T-helper 17 cell (primary cell): ENCODE data around the gene NUP153. TPM values are rescaled to one million over a fixed set of nuclear protein-coding genes. Genes with fewer than 3 reads are reported as not detected.
"Not testable (repeated sequence)": the region's sequence is repeated elsewhere in the genome, so short reads cannot be mapped to it uniquely, and the experiment has no call there.

ENCODE experiments used
- ATAC-seq: fragments of 150-1000 bp; cut with Tn5 transposase; 2 replicates; pipeline ENCODE4 v1.10.0; 2021; ENCODE audit warnings: mild to moderate bottlenecking, moderate library complexity
- DNase-seq, 3 donors: peaks; one replicate each; pipeline versions ENCODE4 v3.0.0 to v3.0.0-alpha.2; 2020 to 2021
- H3K9me3 ChIP-seq: one replicate; pipeline ENCODE4 v1.7.0; 2013; ENCODE audit warnings: low read length, mild to moderate bottlenecking; ENCODE audit not compliant: control insufficient read depth, poor library complexity, severe bottlenecking
- H3K27ac Mint-ChIP-seq: one replicate; pipeline ENCODE4 v1.8.0; 2022; ENCODE audit warnings: mild to moderate bottlenecking, moderate library complexity, mixed read lengths
- H3K27me3 Mint-ChIP-seq: one replicate; pipeline ENCODE4 v1.8.0; 2022; ENCODE audit warnings: mixed read lengths
- H3K36me3 Mint-ChIP-seq: one replicate; pipeline ENCODE4 v1.8.0; 2022; ENCODE audit warnings: low read depth, mixed read lengths
- H3K4me1 Mint-ChIP-seq: one replicate; pipeline ENCODE4 v1.8.0; 2022; ENCODE audit warnings: mild to moderate bottlenecking, mixed read lengths
- H3K4me3 Mint-ChIP-seq: one replicate; pipeline ENCODE4 v1.8.0; 2022; ENCODE audit warnings: mild to moderate bottlenecking, moderate library complexity, mixed read lengths
- total RNA-seq, 4 donors: library from RNA in 2 of 4; stranded (reverse) in 2 of 4; gene quantifications; one replicate each; pipeline ENCODE4 v1.2.3 and lab custom pipeline; 2022 to 2026

The NUP153 gene
- total RNA-seq (10 to 100 TPM; 63.3 to 66.3 TPM), total RNA-seq (lab: John Stamatoyannopoulos, UW) (206 to 224 reads per million in 2 donors)

DNA sequence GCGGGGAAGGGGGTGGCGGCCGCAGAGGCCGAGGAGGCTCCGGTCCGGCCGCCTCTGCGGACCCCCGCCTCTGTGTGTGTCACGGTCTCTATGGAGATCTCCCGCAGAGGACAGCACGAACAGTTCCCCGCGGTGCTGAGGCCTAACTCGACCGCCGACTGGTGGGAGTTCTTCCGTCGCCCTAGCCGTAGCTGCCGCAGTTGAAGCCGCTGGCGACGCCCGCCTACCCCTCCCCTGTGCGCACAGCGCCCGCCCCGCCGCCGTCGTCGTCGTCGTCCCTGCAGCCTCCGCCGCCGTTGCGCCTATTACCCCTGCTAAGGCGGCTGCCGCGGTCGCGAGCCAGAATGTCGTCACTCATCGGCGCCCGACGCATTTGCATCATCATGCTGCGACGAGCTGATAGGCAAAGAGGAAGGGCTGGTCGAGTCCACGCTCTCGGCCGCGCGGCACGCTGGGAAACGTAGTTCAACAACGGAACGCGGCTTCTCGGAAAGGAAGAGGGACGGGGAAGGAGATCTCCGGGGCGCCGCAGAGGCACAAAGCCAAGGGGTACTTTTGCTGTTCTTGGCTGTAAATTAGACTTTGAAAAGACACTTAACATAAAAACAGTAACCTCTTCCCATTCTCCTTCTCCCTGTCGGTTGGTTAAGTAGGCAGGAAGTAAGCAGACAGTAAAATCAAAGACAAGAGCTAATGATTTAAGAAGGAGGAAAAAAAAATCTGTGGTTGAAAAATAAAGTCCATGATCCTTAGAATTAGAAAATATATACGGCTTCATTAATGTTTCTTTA is at the start of gene NUP153:
Gene NUP153 (minus strand): TSS at position 346 of the 791 bp plus-strand sequence. CDS start 538 bp downstream, outside the sequence.
- Mint-ChIP-seq H3K4me1 (peaks cover 29% of the 10 kb centered on the region), H3K36me3 (peaks cover 4% of the 10 kb centered on the region), H3K27ac (peak within 1 kb of the TSS; percentile 94)

DNA sequence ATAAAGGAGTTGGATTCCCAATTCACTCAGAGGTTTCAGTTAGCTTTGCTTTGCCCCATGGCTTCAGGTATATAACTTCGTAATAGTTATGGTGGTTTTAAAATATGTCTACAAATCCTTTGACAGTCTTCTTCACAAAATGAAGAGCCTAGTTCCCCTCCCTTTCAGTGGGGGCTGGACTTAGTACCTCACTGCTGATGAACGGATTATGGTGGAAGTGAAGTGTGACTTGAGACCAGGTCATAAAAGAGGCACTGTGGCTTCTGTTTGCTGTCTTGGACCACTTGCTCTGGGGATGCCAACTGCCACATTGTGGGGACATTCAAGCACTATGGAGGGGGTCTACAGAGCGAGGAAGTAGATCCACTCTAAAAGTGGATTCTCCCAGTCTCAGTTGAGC is 47.5 kb upstream of the NUP153 start:
- ATAC-seq (no peak), DNase-seq (no peak)
- no peak overlapping the region for H3K4me3 Mint-ChIP-seq
- H3K36me3 Mint-ChIP-seq = no peaks in the 10 kb centered on the region
- no peak overlapping the region for H3K27ac Mint-ChIP-seq
- no peaks in the 10 kb centered on the region for H3K9me3 ChIP-seq
- no peaks in the 10 kb centered on the region for H3K4me1 Mint-ChIP-seq
- H3K27me3 Mint-ChIP-seq = peaks cover 25% of the 10 kb centered on the region

More for the DNA sequence above, at the start of gene NUP153:
- DNase-seq (peak; percentile 95 to 100 (median 98)), ATAC-seq (peak; percentile 82)
- H3K9me3 ChIP-seq = no peaks in the 10 kb centered on the region
- Mint-ChIP-seq H3K4me3 (peak within 1 kb of the TSS; percentile 95), H3K27me3 (no peaks in the 10 kb centered on the region)

DNA sequence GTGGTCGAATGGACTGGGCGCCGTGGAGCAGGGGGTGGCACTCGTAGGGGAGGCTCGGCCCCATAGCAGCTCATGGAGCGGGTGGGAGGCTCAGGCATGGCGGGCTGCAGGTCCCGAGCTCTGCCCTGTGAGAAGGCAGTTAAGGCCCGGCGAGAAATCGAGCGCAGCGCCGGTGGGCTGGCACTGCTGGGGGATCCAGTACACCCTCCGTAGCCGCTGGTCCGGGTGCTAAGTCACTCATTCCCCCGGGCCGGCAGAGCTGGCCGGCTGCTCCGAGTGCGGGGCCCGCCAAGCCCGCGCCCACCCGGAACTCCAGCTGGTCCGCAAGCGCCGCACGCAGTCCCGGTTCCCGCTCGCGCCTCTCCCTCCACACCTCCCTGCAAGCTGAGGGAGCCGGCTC is 38.6 kb upstream of the NUP153 start:
- H3K4me1 Mint-ChIP-seq, H3K27ac Mint-ChIP-seq, H3K9me3 ChIP-seq, H3K27me3 Mint-ChIP-seq, ATAC-seq, H3K4me3 Mint-ChIP-seq, H3K36me3 Mint-ChIP-seq, DNase-seq: not testable (repeated sequence)

DNA sequence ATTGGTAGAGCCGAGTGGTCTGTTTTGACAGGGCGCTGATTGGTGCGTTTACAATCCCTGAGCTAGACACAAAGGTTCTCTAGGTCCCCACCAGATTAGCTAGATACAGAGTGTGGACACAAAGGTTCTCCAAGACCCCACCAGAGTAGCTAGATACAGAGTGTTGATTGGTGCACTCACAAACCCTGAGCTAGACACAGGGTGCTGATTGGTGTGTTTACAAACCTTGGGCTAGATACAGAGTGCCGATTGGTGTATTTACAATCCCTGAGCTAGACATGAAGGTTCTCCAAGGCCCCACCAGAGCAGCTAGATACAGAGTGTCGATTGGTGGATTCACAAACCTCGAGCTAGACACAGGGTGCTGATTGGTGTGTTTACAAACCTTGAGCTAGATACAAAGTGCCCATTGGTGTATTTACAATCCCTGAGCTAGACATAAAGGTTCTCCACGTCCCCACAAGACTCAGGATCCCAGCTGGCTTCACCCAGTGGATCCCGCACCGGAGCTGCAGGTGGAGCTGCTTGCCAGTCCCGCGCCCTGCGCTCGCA is 38.1 kb upstream of the NUP153 start:
- not testable (repeated sequence) for H3K36me3 Mint-ChIP-seq, H3K4me3 Mint-ChIP-seq, H3K4me1 Mint-ChIP-seq, H3K27ac Mint-ChIP-seq, H3K9me3 ChIP-seq, ATAC-seq, H3K27me3 Mint-ChIP-seq, DNase-seq

DNA sequence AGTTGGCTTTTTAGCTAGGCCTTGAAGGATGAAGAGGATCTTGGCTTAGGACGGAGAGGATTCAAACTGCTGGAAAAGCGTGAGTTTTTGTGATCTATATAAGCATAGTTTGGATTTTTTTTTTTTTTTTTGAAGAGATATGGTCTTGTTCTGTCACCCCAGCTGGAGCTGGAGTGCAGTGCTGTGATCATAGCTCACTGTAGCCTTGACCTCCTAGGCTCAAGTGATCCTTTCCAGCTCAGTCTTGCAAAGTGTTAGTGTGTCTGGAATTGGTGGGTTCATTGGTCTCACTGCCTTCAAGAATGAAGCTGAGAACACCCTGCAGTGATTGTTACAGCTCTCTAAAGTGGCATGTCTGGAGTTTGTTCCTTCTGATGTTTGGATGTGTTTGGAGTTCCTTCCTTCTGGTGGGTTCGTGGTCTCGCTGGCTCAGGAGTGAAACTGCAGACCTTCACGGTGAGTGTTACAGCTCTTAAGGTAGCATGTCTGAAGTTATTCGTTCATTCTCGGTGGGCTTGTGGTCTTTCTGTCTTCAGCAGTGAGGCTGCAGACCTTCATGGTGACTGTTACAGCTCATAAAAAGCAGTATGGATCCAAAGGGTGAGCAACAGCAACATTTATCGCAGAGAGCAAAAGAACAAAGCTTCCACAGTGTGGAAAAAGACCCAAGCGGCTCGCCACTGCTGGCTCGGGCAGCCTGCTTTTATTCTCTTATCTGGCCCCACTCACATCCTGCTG is 37.5 kb upstream of the NUP153 start:
- no peaks in the 10 kb centered on the region for H3K9me3 ChIP-seq
- Mint-ChIP-seq H3K27me3 (peaks cover 6% of the 10 kb centered on the region), H3K36me3 (peaks cover 2% of the 10 kb centered on the region), H3K4me1 (no peaks in the 10 kb centered on the region), H3K27ac (no peak overlapping the region), H3K4me3 (no peak overlapping the region)
- DNase-seq (no peak), ATAC-seq (no peak)

DNA sequence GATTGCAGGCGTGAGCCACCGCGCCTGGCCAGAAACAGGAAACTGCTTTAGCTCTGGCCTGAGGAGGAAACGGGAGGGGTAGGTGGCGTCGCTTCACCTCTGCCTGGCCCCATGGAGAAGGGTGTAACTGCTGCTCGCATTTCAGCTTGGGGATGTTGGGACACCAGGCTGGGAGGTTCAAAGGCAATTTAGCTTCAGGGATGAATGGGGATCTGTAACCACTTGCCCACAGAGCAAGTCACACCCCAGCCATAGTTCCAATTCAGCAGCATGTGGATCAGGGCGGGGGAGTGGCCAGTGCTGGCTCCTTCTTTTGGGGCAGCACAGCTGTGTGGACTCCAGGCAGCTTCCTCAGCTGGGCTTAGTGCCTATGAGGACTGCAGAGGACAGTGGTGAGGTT is 34.8 kb upstream of the NUP153 start:
- H3K27me3 Mint-ChIP-seq = peaks cover 6% of the 10 kb centered on the region
- ATAC-seq = no peak
- H3K36me3 Mint-ChIP-seq = peaks cover 2% of the 10 kb centered on the region
- DNase-seq = no peak
- no peak overlapping the region for H3K4me3 Mint-ChIP-seq
- H3K27ac Mint-ChIP-seq = no peak overlapping the region
- H3K9me3 ChIP-seq = peaks cover 2% of the 10 kb centered on the region
- no peaks in the 10 kb centered on the region for H3K4me1 Mint-ChIP-seq

DNA sequence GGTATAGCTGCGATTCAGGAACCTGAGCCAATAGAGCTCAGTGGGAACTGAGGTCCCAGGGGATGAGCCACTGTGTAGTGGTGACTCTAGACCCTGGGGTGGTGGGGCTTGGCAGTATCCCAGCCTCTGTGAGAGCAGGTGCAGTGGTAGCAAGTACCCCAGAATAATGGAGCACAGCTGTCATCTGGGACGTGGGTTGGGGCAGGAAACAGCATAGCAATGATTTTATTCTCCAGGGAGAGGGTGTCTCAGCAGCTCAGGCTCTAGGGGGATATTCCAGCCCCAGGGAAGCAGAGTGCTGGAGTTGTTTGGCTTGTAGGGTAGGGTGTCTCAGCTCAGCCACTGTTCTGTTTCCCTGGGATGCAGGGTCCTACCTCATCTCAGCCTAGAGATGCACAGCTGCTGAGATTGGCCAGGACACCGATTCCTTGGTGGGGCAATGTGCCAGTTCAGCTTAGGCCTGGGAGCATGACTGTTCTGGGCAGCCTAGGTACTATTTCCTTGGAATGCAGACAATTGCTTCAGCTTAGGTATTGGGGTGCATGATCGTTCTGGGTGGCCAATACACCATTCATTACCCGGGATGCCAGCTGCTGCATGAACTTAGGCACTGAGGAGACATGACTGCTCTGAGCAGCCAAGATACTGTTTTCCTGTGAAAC is 34.0 kb upstream of the NUP153 start:
- Mint-ChIP-seq H3K27ac (no peak overlapping the region), H3K4me1 (no peaks in the 10 kb centered on the region), H3K36me3 (peaks cover 2% of the 10 kb centered on the region), H3K4me3 (no peak overlapping the region), H3K27me3 (peaks cover 6% of the 10 kb centered on the region)
- DNase-seq = no peak
- H3K9me3 ChIP-seq = peaks cover 2% of the 10 kb centered on the region
- no peak for ATAC-seq

DNA sequence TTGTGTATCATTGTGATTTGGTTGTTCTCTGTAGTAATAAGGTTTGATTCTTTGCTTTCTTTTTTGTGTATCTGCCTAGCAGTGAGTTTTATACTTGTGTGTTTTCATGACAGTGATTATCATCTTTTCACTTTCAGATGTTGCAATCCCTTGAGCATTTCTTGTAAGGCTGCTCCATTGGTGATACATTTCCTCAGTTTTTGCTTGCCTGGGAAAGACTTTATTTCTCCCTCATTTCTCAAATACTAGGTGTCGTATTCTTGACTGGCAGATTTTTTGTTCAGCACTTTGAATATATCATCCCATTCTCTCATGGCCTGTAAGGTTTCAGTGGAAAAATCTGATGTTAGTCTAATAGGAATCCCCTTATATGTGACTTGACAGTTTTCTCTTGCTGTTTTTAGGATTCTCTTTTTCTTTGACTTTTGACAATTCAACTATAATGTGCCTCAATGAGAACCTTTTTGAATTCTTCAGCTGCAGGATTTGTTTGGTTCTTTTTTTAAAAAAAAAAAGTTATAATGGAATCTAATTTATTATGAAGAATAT is 31.1 kb upstream of the NUP153 start:
- Mint-ChIP-seq H3K27ac (no peak overlapping the region), H3K4me3 (no peak overlapping the region), H3K36me3 (peaks cover 2% of the 10 kb centered on the region), H3K4me1 (no peaks in the 10 kb centered on the region), H3K27me3 (peaks cover 6% of the 10 kb centered on the region)
- ATAC-seq (no peak), DNase-seq (no peak)
- peaks cover 2% of the 10 kb centered on the region for H3K9me3 ChIP-seq

DNA sequence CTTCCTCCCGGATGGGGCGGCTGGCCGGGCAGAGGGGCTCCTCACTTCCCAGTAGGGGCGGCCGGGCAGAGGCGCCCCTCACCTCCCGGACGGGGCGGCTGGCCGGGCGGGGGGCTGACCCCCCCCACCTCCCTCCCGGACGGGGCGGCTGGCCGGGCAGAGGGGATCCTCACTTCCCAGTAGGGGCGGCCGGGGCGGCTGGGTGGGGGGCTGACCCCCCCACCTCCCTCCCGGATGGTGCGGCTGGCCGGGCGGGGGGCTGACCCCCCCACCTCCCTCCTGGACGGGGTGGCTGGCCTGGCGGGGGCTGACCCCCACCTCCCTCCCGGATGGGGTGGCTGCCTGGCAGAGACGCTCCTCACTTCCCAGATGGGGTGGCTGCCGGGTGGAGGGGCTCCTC is 28.6 kb upstream of the NUP153 start:
- not testable (repeated sequence) for H3K4me3 Mint-ChIP-seq, H3K27me3 Mint-ChIP-seq, H3K36me3 Mint-ChIP-seq, ATAC-seq, H3K27ac Mint-ChIP-seq, DNase-seq, H3K9me3 ChIP-seq, H3K4me1 Mint-ChIP-seq

DNA sequence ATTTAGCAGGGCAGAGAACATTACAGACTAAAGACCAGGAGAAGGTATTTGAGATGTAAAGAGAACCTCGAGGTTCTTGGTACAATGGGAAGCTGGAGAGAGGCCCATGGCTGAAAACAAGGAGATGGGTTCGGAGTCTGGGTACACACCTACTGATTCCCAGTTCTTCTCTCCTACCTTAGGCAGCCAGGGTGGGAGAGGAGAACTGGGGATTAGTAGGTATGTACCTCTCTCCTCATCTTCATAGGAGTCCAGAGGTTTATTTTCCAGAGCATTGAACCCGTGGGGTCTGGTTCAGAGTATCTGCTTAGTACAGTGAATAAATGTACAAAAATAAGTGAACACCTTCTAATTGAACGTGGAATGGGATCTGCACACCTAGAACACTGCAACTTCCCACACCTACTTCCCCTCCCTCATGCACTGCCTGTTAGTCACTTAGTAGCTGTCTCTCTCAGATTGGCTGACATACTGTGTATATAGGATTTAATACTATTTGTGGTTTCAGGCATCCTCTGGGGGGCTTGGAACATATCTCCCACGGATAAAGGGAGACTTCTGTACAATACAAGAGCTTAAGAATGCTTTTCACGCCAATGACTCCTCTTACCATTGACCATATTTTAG is 23.5 kb upstream of the NUP153 start:
- no peaks in the 10 kb centered on the region for H3K9me3 ChIP-seq
- Mint-ChIP-seq H3K27ac (no peak overlapping the region), H3K4me3 (no peak overlapping the region), H3K36me3 (no peaks in the 10 kb centered on the region), H3K4me1 (no peaks in the 10 kb centered on the region), H3K27me3 (no peaks in the 10 kb centered on the region)
- no peak for ATAC-seq
- no peak for DNase-seq

DNA sequence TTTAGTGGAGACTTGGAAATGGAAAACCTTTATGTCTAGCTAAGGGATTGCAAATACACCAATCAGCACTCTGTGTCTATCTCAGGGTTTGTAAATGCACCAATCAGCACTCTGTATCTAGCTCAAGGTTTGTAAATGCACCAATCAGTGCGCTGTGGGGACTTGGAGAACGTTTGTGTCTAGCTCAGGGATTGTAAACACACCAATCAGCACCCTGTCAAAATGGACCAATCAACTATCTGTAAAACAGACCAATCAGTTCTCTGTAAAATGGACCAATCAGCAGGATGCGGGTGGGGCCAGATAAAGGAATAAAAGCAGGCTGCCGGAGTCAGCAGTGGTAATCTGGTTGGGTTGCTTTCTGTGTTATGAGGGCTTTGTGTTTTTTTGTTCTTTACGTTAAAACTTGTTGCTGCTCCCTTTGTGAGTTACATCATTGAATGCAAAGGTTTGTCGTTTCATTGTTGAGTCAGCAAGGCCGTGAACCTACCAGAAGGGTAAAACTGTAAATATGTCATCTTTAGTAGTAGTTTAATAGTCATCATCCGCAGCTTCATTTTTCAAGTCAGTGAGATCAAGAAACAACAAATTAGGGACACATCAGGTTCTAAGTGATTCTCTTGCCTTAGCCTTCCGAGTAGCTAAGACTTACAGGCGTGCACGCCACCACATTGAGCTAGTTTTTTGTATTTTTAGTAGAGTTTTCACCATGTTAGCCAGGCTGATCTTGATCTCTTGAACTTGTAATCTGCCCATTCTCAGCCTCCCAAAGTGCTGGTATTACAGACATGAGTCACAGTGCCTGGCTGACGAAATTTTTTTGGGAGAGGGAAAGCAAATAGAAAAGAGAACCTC is 22.7 kb upstream of the NUP153 start:
- no peak for ATAC-seq
- H3K9me3 ChIP-seq = no peaks in the 10 kb centered on the region
- Mint-ChIP-seq H3K4me3 (no peak overlapping the region), H3K27me3 (no peaks in the 10 kb centered on the region), H3K4me1 (no peaks in the 10 kb centered on the region), H3K27ac (no peak overlapping the region), H3K36me3 (no peaks in the 10 kb centered on the region)
- DNase-seq = no peak
